Measurements from ENCODE around the gene CCL7.

- TF ChIP-seq CTCF (IDR thresholded peaks at IDR 0.05; ENCODE audit: insufficient read depth, low read depth, low read length) (no peak), EZH2 (IDR thresholded peaks at IDR 0.05; ENCODE audit: insufficient read depth, low read length) (no peak)
These were observed 37.1 kb downstream of the CCL7 start for GRCh38 chr17:34307110-34307509.

Measured in astrocyte (in vitro differentiated cells and primary cell).